GM18508 (cell line): ENCODE data around the gene THSD7B.
"Not testable (repeated sequence)": the region's sequence is repeated elsewhere in the genome, so short reads cannot be mapped to it uniquely, and the experiment has no call there.

ENCODE experiments used
- ATAC-seq: cut with Tn5 transposase; IDR thresholded peaks from one replicate; pipeline ENCODE4 v1.9.1; 2021; ENCODE audit warnings: moderate number of reproducible peaks; ENCODE audit not compliant: insufficient read depth, unreplicated experiment

The THSD7B gene, protein sequence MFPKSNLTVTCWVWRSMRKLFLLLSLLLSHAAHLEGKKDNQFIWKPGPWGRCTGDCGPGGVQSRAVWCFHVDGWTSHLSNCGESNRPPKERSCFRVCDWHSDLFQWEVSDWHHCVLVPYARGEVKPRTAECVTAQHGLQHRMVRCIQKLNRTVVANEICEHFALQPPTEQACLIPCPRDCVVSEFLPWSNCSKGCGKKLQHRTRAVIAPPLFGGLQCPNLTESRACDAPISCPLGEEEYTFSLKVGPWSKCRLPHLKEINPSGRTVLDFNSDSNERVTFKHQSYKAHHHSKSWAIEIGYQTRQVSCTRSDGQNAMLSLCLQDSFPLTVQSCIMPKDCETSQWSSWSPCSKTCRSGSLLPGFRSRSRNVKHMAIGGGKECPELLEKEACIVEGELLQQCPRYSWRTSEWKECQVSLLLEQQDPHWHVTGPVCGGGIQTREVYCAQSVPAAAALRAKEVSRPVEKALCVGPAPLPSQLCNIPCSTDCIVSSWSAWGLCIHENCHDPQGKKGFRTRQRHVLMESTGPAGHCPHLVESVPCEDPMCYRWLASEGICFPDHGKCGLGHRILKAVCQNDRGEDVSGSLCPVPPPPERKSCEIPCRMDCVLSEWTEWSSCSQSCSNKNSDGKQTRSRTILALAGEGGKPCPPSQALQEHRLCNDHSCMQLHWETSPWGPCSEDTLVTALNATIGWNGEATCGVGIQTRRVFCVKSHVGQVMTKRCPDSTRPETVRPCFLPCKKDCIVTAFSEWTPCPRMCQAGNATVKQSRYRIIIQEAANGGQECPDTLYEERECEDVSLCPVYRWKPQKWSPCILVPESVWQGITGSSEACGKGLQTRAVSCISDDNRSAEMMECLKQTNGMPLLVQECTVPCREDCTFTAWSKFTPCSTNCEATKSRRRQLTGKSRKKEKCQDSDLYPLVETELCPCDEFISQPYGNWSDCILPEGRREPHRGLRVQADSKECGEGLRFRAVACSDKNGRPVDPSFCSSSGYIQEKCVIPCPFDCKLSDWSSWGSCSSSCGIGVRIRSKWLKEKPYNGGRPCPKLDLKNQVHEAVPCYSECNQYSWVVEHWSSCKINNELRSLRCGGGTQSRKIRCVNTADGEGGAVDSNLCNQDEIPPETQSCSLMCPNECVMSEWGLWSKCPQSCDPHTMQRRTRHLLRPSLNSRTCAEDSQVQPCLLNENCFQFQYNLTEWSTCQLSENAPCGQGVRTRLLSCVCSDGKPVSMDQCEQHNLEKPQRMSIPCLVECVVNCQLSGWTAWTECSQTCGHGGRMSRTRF (N-terminal part only)

DNA sequence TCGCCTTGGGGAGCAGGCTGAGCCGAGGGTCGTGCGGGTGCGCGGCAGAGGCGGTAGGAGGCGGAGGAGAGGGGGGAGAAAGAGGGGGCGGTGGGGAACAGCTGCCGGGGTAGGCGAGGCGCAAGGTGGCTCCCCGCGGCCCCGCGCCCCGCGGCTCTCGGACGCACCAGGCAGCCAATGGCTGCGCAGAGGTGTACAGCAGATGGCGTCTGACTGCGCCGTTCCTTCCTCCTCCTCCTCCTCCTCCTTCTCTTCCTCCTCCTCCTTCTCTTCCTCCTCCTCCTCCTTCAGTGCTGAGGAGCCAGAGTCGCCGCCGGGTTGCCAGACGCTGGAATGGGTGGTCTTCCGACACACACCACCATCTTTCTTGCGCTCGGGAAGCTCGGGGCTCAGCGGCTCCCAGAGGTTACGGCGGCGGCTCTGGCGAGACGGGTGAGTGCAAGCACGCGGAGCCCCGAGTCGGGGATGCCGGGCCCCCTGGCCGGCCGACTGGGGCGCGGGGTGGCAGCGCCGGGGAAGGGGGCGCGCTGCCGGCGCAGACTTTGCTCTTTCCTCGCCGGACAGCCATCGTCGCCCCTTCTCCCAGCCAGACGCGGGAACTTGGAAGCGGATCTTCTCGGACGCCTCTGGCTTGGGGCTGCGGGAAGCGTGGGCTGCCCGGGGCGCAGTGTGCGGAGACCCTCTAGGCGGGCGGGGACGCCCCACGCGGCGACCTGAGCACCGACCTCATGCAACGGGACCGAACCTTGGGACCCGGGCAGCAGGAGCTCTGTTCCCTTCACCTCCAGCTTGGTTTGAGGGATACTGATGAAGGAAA, at the start of gene THSD7B:
THSD7B (plus strand) TSS at position 290 of the 817 bp plus-strand sequence. CDS start 116,634 bp downstream, outside the sequence.
- no peak for ATAC-seq

DNA sequence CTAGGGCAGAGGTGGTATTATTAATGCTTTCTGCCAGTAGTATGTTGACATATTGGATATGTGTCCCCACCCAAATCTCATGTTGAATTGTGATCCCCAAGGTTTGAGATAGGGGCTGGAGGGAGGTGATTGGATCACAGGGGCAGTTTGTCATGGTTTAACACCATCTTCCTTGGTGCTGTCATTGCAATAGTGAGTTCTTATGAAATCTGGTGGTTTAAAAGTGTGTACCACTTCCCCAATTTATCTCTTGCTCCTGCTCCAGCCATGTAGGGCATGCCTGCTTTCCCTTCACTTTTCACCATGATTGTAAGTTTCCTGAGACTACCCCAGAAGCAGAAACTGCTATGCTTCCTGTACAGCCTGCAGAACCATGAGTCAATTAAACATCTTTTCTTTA, 47.1 kb upstream of the THSD7B start:
- ATAC-seq: no peak

DNA sequence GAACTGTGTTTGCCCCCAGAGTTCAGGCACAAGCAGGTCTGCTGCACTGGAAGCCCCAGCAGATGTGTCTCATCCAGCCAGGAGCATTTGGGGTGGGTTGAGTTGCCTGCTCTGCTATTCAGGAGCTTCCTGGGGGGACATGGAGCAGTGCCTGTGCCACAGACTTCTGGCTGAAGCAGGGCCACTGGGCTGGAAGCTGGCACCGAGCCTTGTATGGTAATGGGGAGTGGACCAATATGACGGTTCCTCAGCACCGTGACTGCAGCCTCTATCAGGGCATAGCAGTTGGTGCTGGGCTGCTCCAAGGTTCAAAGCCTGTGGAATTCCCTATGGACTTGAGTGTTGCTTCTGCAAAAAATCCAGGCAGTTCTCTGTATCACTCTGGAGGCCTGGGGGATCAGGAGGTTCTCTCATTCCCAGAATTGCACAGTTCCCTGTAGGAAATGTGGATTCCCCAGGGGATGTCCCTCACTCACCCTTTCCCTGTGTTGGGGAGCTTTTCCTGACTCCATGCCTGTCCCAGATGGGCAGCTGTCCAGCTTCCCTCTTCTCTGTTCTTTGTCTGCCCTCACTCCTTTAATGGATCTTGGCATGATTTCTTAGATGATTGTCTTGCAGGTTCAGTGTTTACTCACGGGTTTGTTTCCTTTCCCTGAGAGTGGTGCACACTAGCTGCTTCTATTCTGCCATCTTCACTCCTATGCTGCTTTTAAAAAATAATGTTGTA, 37.2 kb upstream of the THSD7B start:
- no peak for ATAC-seq

DNA sequence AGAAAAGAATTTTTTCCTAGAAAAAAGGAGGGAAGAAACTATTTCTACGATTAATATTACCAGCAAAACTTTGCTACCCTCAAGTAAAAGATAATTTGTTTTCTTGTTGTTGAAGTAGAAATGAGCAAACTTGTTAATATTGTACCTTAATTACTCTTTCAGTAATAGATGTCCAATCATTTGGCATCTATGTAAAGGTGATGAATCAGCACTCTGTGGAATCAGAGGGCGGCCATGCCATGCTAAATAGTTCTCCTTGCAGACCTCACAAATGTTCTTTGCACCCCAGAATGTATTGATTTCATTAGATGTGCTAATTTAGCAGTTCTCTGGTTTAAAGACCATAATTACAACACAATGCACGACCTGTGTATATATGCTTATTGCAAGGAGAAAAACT, 29.1 kb upstream of the THSD7B start:
- ATAC-seq: no peak

DNA sequence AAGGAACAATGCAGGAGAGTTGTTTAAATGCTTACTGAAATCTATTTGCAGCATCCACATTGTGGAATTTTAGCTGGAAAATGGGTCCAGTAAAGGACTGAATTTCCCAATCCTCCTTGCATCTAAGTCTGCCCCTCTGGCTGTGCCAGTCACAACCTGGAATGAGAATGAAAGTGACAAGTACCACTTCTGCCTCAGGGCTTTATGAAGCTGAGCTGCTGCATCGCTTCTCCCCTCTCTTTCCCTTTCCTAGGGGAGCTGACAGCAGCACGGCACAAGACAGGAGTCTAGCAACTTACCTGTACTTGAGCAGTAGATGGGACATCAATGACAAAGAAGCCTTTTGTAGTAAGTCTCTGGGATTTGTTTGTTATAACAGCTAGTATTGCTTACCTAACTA, 27.3 kb upstream of the THSD7B start:
- no peak for ATAC-seq

DNA sequence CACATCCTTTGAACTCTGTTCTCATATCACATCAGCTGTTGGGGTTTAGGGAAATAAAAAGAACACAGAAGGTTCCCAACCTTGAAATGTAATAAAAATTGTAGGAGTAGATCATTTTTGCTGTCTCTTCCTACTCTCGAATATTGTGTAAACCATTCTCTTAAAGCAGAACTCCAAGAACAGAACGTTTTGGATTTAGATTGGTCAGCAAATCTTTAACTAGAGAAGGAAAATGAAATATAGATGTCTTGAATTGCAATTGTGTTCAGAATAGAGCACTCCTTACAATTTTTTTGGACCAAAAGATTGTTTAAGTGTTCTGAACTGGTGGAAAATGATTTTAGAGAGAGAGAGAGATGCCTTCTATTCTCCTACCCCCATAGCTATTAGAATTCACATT, 23.9 kb upstream of the THSD7B start:
- no peak for ATAC-seq

DNA sequence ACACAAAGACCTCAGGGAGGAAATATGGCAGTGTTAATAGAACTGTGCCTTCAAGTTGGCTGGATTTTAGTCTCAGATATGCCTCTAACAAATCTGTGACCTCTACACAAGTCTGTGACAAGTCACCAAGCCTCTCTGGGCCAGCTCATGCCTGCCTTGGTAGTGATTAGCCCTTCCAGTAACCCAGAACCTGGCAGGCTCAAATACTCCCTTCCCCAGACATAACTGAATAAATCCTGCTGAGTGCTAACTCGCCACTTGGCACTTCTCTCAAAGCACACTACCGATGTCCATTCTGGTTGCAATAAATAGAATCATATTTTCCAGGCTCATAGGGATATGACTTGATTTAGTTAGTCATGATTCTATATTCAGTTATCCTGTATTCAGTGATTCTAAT, 15.3 kb upstream of the THSD7B start:
- ATAC-seq: no peak

DNA sequence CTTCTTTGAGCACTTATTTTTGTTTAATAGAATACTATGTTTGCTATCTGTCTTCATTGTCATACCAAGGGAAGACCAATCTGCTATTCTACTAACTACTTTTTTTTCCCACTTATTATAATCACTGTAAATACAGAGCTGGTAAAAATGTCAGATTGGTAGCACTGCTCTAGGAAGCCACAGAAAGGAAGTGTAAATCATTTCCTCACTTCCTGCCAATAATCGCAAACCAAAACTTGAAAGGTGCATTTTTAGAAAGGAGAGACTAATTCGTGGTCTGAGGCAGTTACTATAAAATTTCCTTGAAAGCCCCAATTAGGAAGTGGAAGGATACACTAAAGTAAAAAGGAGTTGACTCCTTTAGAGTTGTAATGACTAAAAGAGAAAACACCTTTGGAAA, 13.9 kb upstream of the THSD7B start:
- ATAC-seq: no peak

DNA sequence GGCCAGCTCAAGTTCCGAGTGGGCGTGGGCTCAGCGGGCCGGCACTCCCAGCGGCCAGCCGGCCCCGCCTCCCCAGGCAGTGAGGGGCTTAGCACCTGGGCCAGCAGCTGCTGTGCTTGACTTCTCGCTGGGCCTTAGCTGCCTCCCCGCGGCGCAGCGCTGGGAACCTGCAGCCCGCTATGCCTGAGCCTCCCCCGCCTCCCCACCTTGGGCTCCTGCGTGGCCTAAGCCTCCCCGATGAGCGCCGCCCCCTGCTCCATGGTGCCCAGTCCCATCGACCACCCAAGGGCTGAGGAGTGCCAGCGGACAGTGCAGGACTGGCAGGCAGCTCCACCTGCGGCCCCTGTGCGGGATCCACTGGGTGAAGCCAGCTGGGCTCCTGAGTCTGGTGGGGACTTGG, 6.8 kb upstream of the THSD7B start:
- ATAC-seq: not testable (repeated sequence)

DNA sequence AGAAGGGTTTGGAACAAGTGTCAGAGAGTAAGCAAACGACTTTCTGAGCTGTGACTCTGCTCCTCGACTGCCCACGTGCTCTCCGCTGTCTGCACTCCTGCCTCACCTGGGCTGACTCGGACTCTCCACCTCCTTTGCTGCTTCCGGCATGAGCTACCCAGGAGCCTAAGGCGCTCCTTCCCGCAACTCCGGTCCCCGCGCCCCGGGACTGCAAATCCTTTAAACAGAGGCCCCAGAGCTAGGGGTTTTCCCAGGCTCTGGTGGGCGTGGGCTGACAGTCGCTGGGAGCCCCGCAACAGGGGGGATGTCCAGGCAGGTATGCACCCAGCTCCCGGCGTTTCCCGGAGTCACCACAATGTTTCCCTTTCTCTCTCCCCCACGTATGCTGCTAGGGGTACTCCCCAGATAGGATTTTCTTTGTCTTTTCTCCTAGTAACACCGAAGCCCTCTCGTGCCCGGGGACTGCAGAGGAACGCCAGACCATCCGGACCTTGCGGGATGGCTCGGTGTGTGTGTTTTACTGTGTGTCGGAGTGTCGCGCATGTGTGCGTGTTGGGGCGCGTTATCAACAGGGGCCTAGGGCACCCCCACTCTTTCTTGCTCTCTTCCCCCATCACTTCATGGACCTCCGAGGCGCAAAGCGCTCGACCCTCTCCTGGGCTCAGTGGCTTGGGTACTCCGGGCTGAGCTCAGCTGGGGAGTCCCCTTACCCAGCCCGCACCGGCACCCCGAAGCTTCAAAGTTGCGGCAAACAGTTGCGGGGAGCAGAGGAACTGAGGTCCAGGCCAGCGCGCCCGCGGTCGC, 691 bp upstream of the THSD7B start:
- ATAC-seq: no peak

DNA sequence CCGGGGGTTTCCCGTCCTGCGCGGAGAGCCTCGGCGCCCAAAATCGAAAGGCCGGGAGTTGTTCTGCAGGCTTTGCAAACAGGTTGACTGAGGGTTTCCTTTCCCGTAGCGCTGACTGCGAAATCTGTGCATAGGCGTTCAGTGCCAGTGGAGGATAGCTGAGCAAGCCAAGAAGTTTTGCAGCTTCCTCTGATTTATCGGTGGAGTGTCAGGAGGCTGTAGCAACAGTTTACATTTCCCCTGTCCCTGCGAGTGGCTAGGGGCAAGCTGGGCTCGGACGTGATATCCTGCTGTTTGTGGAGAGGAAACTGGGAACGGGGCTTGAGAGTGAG, 694 bp downstream of the THSD7B start:
- ATAC-seq: no peak

DNA sequence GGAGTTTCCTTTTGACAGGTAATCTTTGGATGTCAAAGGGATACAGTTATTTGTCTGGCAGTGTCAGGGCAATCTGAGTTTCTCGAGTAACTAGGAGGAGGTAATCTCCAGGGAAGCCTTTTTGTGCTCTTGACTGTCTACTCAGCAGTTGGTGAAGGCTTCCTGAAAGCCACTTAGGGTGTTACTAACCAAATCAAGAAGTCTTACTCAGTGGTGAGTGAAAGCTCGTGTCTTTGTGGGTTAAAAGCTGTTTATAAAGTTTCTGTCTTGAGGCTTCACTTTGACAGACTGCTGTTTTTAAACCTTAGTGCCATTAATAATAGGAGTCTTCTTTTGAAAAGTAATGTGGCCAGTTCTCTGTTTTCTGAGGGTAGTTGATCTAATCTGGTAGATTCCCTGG, 1.7 kb downstream of the THSD7B start:
- ATAC-seq: no peak

DNA sequence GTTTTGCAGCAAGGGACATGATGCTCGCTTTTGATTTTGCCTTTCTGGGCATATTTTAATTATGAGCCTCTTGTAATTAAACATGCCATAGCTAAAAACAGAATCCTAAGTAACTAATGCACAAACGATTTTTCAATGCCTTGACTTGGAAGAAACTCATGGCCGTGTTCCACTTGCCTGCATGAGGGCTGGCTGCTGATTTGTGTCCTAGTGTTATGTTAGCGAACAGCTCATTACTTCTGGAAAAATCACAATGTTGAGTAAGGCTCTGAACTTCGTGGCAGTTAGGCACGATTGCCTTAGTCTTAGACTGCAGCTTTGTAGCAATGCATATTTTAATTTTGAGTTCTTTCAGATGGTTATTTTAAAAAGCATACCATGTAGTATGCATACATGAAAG, 4.5 kb downstream of the THSD7B start:
- no peak for ATAC-seq

DNA sequence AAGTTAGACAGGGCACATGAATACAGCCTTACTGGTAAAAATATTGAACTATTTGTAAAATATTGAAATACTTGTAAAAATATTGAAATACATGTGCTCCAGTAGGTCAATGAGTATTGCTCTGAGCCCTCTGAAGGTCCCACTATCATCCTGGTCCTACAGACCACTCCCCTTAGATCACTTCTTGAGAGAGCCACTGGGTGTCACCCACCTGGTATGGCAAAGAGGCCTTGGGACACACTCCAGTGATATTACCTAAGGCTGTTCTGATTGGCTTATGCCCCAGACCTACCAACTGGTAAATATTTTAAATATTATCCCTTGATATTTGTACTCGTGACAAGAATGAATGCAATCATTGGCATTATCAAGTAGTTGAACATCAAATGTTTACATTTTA, 5.0 kb downstream of the THSD7B start:
- ATAC-seq: no peak

DNA sequence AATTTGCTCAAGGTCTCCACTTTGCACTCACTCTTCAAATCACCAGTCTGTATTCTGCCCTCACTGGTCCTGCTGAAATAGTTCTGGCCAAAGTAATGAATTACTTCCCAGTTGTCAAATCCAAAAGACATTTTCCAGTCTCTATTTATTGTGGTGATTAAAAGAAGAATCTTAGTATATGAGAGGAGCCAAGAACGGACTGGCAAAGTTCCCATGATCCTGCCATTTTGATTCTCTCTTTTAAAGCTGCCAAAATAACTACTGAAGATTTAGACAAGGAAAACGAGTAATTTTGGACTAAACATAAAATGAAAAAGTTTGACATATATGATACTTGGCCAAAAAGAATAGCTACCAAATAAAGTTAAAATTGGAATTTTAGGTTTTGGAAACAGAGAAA, 12.0 kb downstream of the THSD7B start:
- no peak for ATAC-seq

DNA sequence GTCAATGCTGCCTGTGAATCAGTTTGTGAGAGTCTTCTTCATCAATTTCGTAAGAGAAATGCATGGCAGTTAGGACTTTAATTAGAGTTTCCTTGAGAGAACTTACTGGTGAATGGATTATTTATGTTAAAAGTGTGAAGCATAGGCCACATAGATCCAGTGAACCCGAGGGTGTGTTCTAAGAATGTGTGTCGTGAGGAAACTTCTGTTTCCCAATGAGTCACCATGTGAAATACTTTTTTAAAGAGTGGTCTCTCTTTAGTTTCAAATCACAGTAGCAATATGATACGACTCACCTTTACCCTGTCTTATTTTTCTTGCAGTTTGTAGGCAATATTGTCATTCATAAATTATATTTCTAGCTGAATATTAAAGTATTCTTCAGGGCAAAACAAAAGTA, 18.5 kb downstream of the THSD7B start:
- no peak for ATAC-seq

DNA sequence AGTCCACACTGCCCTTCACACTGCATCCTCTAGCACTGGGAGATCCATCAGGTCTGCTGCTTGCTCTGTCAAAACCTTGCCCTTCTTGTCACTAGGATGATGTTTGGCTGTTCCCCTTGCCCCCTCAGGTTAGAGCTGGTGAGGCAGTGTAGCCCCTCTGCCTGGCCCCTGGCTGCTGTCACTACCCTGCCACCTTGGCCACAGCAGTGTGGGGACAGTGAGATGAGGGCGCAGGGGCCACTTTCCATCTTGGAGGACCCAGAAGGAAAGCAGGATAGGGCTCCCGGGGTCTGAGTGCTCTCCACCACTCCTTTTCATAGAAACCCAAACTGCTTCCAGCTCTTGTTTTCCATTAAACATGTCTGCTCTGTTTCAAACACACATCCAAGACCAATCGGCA, 19.9 kb downstream of the THSD7B start:
- ATAC-seq: no peak

DNA sequence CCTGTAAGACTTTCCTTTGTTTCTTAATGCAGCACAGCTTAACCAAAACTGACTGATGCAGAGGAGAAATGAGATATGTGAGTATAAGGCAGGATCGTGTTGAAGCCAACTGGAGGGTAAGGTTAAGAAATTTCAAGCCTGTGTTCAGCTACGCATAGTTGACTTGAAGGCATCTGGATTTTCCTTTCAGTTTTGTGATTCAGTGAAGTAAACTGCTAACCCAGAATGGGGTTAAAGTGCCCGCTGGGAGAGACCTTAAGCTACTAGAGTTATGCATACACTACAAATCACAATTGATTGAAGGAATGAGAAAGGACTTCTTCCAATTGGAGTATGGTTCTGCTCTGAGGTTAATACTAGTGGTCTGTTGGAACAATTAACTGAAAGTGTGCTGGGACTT, 22.6 kb downstream of the THSD7B start:
- ATAC-seq: no peak

DNA sequence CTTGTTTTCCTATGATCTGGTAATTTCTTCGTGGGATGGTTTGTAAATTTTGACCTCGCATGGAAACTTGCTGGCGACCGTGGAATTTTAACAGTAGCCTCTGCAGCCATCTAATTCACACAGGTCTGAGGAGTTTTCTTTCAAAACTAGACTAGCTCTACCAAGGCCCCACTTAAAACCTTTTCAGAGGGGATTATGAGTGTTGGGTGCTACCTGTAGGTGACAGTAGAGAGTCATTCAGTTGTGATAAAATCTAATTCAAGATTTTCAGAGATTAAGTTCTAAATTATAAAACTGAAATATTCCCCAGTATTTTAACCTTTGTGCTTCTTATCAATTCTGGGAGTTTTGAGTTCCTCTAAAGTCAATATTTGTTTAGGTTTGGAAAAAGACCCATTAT, 31.0 kb downstream of the THSD7B start:
- no peak for ATAC-seq
